Activated CD8-positive, alpha-beta memory T cell treated with anti-CD3 and anti-CD28 coated beads, Interleukin-2, amount 50 U/mL, for 24 hours (primary cell): ENCODE data around the gene JADE1.

Source experiments
- DNase-seq: peaks from one replicate; pipeline ENCODE4 v3.0.0-alpha.2; 2020; ENCODE audit errors: extremely low read depth

Gene JADE1

GRCh38 chr4:128810871-128811570, 1.5 kb downstream of the JADE1 start:
- peak; percentile 51 for DNase-seq

GRCh38 chr4:128811571-128812441, 2.3 kb downstream of the JADE1 start:
- DNase-seq = peak; percentile 64

- no peak for DNase-seq
Observed at GRCh38 chr4:128812442-128813235, 3.1 kb downstream of the JADE1 start.

GRCh38 chr4:128813965-128814364, 4.5 kb downstream of the JADE1 start:
- no peak for DNase-seq

GRCh38 chr4:128818442-128818841, 8.9 kb downstream of the JADE1 start:
- DNase-seq = no peak

GRCh38 chr4:128819082-128819742, 9.7 kb downstream of the JADE1 start:
- DNase-seq = no peak

- DNase-seq = no peak
Observed at GRCh38 chr4:128820671-128821070, 11.2 kb downstream of the JADE1 start.

- no peak for DNase-seq
Observed at GRCh38 chr4:128821151-128821550, 11.7 kb downstream of the JADE1 start.

GRCh38 chr4:128823025-128823661, 13.6 kb downstream of the JADE1 start:
- DNase-seq = no peak

GRCh38 chr4:128825226-128825625, 15.7 kb downstream of the JADE1 start:
- DNase-seq = no peak

GRCh38 chr4:128827296-128827695, 17.8 kb downstream of the JADE1 start:
- no peak for DNase-seq

GRCh38 chr4:128830906-128831503, 21.5 kb downstream of the JADE1 start:
- no peak for DNase-seq

GRCh38 chr4:128831531-128832242, 22.2 kb downstream of the JADE1 start:
- no peak for DNase-seq

GRCh38 chr4:128832243-128832625, 22.7 kb downstream of the JADE1 start:
- DNase-seq = no peak

GRCh38 chr4:128835498-128836222, 26.2 kb downstream of the JADE1 start:
- DNase-seq = no peak

GRCh38 chr4:128837198-128837597, 27.7 kb downstream of the JADE1 start:
- no peak for DNase-seq

- DNase-seq = no peak
Observed at GRCh38 chr4:128837679-128838078, 28.2 kb downstream of the JADE1 start.

GRCh38 chr4:128840711-128841318, 31.3 kb downstream of the JADE1 start:
- DNase-seq = no peak

GRCh38 chr4:128841402-128841801, 31.9 kb downstream of the JADE1 start:
- DNase-seq = no peak
